GM19463 (cell line): ENCODE results near the gene TSN.

Source experiments
- ATAC-seq: cut with Tn5 transposase; IDR thresholded peaks from one replicate; pipeline ENCODE4 v1.9.1; 2021; ENCODE audit warnings: mild to moderate bottlenecking, moderate library complexity; ENCODE audit not compliant: unreplicated experiment

Gene TSN

DNA sequence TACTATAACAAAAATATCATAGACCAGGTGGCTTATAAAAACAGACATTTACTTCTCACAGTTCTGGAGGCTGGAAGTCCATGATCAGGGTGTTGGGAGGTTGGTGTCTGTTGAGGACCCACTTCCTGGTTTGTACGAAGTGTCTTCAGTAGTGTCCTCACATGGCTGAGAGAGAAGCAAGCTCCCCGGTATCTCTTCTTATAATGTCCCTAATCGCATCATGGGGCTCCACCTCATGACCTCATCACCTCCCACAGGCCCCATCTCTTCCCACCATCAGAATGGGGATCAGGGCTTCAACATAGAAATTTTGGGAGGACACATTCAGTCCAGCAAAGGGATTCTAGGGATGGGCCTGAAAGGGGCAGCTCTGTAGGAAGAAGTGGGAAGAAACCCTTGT is 14.0 kb upstream of the TSN start:
- ATAC-seq: no peak

GRCh38 chr2:121746071-121746578 is 9.3 kb upstream of the TSN start:
- ATAC-seq: no peak

DNA sequence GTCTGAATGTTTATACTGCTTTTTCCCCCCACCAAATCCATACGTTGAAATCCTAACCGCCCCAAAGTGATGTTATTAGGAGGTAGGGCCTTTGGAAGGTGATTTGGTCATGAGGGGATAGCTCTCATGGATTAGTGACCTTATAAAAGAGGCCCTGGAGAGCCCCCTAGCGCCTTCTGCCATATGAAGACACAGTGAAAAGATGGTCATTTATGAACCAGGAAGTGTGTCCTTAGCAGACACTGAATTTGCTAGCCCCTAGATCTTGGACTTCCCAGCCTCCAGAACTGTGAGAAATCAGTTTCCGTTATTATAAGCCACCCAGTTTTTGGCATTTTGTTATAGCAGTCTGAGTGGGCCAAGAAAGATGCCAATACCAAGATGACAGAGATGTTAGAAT is 7.2 kb upstream of the TSN start:
- ATAC-seq: no peak

- no peak for ATAC-seq
These were observed 607 bp upstream of the TSN start for GRCh38 chr2:121754851-121755236.

- ATAC-seq: no peak
These were observed 9.3 kb downstream of the TSN start for GRCh38 chr2:121764681-121765228.

DNA sequence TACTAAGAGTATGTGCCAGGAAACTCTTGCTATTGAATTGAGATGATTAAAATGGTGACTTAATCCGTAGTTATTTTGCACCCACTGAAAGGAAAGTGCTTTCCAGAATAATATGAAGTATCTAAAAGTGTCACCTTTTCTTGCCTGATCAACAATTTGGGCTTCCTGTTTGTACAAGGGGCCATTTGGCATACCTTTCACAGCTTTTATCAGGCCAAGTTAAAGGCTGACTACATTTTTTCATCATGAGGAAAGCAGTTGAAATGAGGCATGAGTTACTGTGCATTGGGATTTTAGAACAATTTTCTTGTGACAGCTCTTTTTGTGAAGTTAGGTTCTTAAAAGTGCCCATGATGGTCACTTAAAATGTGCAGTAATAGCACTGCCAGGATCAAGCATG is 11.2 kb downstream of the TSN start:
- no peak for ATAC-seq

DNA sequence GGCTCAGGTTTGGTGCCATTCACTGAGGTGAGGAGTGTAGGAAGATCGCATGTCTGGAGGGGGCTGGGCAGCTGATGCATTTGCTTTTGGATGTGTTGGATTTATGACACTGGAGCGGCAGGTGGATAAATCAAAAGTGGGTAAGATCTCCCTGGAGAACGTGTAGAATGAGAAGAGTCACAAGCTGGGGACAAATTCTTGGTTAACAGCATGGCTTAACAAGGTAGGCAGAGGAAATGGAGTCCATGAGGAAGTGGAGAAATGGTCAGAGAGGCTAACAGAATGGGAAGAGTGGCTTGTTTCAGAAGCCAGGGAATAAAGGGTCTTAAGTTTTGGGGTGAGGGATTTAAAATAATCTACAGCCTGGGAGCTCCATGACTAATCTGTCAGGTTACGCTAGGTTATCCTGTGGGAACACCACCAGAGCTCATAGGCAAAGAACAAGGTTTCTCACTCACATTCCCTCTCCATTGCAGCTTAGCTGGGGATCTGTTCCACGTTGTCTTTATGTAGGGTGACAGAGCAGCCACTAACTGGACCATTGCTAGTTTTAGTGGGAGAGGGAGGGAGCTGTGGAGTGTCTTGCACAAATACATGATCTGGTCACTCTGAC is 12.8 kb downstream of the TSN start:
- ATAC-seq: no peak

GRCh38 chr2:121771976-121772742 is 16.7 kb downstream of the TSN start:
- ATAC-seq: no peak

GRCh38 chr2:121774235-121774634 is 18.8 kb downstream of the TSN start:
- no peak for ATAC-seq

DNA sequence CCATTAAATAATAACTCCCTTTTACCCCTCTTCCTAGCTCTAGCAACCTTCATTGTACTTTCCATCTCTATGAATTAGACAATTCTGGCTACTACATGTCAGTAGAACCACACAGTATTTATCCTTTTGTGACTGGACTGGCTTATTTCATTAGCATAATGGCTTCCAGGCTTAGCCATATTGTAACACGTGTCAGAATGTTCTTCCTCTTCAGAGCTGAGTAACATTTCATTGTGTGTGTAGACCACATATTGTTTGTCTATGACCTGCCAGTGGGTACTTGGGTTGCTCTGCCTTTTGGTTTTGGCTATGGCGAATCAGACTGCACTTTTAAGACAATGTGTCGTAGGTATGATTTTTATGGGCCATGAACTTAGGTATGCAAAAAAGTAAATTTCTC is 20.9 kb downstream of the TSN start:
- no peak for ATAC-seq

GRCh38 chr2:121776885-121777698 is 21.6 kb downstream of the TSN start:
- ATAC-seq: no peak

- ATAC-seq: no peak
These were observed 22.2 kb downstream of the TSN start for GRCh38 chr2:121777699-121778058.

DNA sequence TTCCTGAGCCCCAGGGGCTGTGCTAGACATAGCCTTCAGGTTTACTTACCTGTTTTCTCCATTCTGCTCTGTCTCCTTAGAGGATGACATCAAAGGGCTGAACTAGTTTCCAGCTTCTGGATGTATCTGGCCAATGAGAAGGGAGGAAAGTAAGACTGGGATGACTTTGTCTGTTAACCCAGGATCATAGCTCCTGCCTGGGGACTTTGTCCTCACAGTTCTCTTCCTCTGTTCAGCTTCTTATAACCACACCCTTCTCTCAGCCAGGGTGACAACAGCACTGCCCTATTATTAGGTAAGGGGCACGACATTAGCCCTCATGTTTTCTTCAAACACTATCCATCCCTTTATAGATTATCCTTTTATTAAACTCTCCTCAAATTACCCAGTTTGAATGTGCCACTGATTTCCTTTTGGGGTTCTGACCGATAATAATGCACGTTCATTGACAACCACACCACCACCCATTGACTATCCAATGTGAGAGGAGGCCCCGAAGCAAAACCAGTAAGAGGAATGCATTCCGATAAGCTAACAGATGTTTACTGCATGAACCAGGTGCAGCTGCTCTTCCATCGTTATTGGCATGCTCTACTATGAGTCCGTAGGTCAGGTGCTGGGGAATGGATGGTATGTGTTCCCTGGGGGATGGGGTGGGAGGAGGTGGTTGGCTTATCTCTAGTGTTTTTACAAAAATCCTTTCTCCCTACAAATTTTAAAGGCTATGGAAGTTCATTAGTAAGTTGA is 23.5 kb downstream of the TSN start:
- ATAC-seq: no peak

DNA sequence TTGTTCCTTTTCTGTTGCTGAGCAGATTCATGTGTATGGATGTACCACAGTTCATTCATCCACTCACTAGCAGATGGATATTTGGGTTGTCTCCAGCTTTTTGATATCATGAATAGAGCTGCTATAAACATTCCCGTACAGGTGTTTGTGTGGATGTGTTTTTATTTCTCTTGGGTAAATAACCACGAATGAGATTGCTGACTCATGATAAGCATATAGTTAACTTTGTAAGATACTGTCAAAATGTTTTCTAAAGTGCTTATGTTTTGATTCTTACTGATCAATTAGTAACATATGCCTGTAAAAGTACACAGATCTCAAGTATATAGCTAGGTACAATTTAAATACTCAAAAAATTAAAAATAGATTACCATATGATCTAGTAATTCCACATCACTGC is 27.7 kb downstream of the TSN start:
- ATAC-seq: no peak

- ATAC-seq: no peak
These were observed 33.2 kb downstream of the TSN start for GRCh38 chr2:121788685-121789084.

GRCh38 chr2:121790276-121790956 is 35.0 kb downstream of the TSN start:
- ATAC-seq: no peak

- ATAC-seq: no peak
These were observed 35.8 kb downstream of the TSN start for GRCh38 chr2:121791290-121791689.

- ATAC-seq: no peak
These were observed 36.4 kb downstream of the TSN start for GRCh38 chr2:121791801-121792221.

DNA sequence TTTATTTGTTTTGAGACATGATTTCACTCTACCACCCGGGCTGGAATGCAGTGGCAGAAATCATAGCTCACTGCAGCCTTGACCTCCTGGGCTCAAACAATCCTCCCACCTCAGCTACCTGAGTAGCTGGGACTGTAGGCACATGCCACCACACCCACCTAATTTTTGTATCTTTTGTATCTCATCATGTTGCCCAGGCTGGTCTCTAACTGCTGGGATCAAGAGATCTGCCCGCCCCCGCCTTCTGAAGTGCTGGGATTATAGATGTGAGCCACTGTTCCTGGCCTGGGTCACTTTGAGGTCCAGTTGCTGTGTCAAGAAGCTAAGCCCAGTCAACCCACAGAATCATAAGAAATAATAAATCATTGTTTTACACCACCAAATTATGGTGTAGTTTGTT is 38.4 kb downstream of the TSN start:
- no peak for ATAC-seq

DNA sequence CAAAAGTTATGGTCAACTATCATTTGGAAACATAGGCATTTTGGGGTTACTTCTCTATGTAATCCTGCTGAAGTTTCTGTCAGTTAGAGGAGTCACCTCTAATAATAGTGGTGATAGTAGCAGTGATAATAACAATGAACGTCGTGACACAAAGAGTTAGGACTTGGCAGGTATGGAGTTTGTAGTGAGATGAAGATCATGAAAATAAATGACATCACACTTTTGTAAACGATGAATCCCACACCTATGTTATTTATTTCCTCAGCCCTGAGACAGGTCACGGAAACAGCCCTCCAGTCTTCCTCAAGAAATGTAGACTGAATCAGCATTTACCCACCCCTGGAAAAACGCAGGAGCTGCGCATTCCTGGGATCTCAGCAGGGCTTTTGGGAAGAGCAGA is 38.8 kb downstream of the TSN start:
- no peak for ATAC-seq
